SKM-1 treated with dmso at 0.1 percent for 144 hours (cell line): ENCODE measurements around the gene CRYBA1.
"Not testable (repeated sequence)": the region's sequence is repeated elsewhere in the genome, so short reads cannot be mapped to it uniquely, and the experiment has no call there.

ENCODE experiments used
- DNase-seq: peaks from one replicate; lab custom pipeline; 2025; ENCODE audit not compliant: unreplicated experiment; lab: John Stamatoyannopoulos, UW

The CRYBA1 gene

GRCh38 chr17:29237476-29238132, 9.1 kb upstream of the CRYBA1 start:
- DNase-seq = no peak

DNA sequence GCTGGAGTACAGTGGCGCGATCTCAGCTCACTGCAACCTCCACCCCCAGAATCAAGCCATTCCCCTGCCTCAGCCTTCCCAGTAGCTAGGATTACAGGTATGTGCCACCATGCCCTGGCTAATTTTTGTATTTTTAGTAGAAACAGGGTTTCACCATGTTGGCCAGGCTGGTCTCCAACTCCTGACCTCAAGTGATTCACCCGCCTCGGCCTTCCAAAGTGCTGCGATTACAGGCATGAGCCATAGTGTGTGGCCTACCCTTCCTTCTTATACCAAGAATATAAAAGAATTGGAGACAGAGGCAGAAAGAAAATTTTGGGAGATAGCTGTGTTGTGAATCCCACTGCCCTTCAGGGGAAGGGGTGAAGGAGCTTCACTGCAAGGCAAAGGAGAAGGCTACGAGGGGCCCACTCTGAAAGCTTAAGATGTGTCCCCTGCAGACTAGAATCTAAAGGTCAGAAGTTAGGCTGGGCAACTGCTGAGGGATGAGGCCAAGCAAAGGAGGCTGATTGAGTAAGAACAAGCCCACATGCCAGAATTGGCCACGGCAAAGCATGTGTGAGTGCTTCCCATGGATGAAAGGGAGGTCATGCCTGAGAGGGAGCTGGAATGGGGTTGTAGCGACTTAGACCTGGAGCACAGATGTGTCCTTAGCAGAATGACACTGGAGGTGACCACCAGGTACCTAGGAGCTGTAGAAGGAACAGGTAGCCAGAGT, 8.4 kb upstream of the CRYBA1 start:
- no peak for DNase-seq

DNA sequence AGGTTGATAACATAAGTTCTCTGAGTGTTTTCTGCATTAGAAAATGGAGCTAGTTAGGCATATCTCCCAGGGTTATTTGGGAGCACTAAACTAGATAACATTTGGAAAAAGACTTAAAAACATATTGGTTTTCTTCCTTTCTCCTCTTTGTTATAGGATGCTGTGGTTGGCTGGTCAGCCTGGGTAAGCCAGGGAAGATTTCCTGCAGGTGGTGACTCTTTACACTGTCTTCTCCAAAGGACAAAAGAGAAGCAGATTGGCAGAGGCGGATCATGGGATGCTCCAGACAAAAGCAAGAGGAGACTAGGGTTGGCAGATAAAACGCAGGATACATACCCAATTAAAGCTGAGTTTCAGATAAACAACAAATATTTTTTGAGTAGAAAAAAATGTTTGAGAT, 6.2 kb upstream of the CRYBA1 start:
- no peak for DNase-seq

GRCh38 chr17:29240968-29241963, 5.4 kb upstream of the CRYBA1 start:
- DNase-seq = peak; percentile 85

- no peak for DNase-seq
Measured at GRCh38 chr17:29242051-29242450, 4.6 kb upstream of the CRYBA1 start.

- no peak for DNase-seq
Measured at GRCh38 chr17:29242790-29243189, 3.9 kb upstream of the CRYBA1 start.

DNA sequence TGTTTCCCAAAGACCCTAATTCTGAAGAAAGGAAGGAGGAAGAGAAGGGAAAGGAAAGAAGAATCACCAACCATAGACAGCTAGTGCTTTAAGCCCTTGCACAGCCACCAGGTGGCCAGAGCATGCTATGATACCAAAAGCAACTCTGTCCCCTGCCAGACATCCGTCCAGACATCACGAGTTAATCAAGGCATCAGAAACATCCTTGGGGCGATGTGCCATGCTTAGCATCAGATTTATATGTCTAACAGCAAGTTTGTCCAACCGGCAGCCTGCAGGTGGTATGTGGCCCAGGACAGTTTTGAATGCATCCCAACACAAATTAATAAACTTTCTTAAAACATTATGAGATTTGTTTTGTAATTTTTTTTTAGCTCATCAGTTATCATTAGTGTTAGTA, 2.9 kb upstream of the CRYBA1 start:
- DNase-seq = no peak

- no peak for DNase-seq
Measured at GRCh38 chr17:29245401-29245800, 1.3 kb upstream of the CRYBA1 start.

GRCh38 chr17:29247219-29247618, 560 bp downstream of the CRYBA1 start:
- no peak for DNase-seq

- no peak for DNase-seq
Measured at GRCh38 chr17:29248845-29249244, 2.2 kb downstream of the CRYBA1 start.

GRCh38 chr17:29250666-29251065, 4.0 kb downstream of the CRYBA1 start:
- DNase-seq = no peak

GRCh38 chr17:29251184-29251583, 4.5 kb downstream of the CRYBA1 start:
- DNase-seq = no peak

GRCh38 chr17:29252101-29252791, 5.6 kb downstream of the CRYBA1 start:
- DNase-seq = peak; percentile 35

GRCh38 chr17:29253037-29253436, 6.4 kb downstream of the CRYBA1 start:
- no peak for DNase-seq

GRCh38 chr17:29255926-29256522, 9.4 kb downstream of the CRYBA1 start:
- DNase-seq = no peak

DNA sequence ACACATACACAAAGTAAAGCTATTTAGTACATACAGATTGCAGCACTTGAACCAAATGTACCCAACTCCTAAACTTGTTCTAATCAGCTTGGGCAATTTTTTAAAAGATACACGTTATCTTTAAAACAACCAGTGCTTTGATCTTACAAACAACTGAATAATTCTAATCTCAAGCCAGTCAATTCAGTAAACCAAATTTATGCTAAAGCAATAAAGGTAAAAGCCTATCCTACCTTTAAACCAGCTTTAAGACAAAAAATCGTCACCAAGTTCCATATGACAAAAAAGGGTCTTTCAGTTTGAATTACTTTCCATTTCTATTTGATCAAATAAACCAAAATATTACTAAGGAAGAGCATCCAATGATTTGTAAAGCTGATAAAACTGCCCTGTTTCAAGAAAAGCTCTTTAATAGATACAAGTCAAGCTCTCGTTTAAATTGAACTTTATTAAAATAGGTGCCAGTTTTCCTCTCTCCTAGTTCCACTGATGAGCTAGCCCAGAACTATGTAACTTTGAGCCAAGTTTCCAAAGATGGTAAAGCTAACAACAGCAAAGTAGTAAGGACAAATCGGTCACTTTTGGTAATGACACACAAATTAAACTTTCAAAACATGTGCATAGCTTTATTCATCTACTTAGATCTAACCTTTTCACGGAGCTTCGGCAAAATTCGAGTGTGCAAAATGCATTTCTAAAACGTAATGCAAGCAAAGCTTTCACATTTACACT, 10.2 kb downstream of the CRYBA1 start:
- no peak for DNase-seq

DNA sequence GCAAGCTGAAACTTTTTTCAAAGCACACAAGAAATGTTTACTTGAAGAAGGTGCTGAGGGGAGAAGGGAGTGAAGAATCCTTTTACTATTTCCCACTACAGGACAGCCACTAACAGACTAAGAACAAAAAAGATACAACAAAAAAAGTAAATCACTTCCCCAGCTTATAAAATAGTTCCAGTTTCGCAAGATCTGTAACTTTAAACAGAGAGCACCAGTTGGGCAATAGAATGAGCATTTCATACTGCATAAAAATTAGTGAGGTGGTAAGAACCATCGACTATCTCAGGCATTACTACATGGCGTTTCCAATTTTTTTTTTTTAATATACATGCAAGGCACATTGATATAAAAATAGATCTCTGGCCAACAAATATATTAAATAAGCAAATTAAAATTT, 11.1 kb downstream of the CRYBA1 start:
- no peak for DNase-seq

GRCh38 chr17:29263916-29264315, 17.3 kb downstream of the CRYBA1 start:
- DNase-seq = no peak

- not testable (repeated sequence) for DNase-seq
Measured at GRCh38 chr17:29271980-29272379, 25.3 kb downstream of the CRYBA1 start.

- DNase-seq = no peak
Measured at GRCh38 chr17:29273924-29274323, 27.3 kb downstream of the CRYBA1 start.
